Sigmoid colon (tissue), 7 donors: ENCODE data around the gene CEP85L. TPM values are rescaled to one million over a fixed set of nuclear protein-coding genes. Genes with fewer than 3 reads are reported as not detected.

ENCODE experiments used
- DNase-seq: peaks from one replicate; pipeline ENCODE4 v3.0.0-alpha.2; 2019
- H3K27ac ChIP-seq, 4 donors: fragments of 200-600 bp; sonication (generic); one replicate each; pipeline ENCODE4 v1.5.1; 2016 to 2019; ENCODE audit warnings: mild to moderate bottlenecking in 1 of 4
- H3K27me3 ChIP-seq, 3 donors: fragments of 200-600 bp; sonication (generic); one replicate each; pipeline ENCODE4 v1.5.1; 2019; ENCODE audit warnings: mild to moderate bottlenecking in 1 of 3
- H3K36me3 ChIP-seq, 4 donors: fragments of 200-600 bp; sonication (generic); one replicate each; pipeline ENCODE4 v1.5.1; 2016 to 2019
- H3K4me1 ChIP-seq, 4 donors: fragments of 200-600 bp; sonication (generic); one replicate each; pipeline ENCODE4 v1.5.1; 2017 to 2019
- H3K4me3 ChIP-seq, 4 donors: fragments of 200-600 bp; sonication (generic); one replicate each; pipeline ENCODE4 v1.5.1; 2017 to 2019; ENCODE audit warnings: mild to moderate bottlenecking in 2 of 4, moderate library complexity in 1 of 4
- H3K9me3 ChIP-seq, 4 donors: fragments of 200-600 bp in 3 of 4; sonication (generic) in 3 of 4; one replicate each; pipeline versions ENCODE4 v1.5.1 to v1.6.1; 2013 to 2019
- CTCF ChIP-seq, 4 experiments: fragments of 450-650 bp in 3 of 4; fragments of 200-600 bp in 1 of 4; IDR thresholded peaks; one replicate each; pipeline ENCODE4 v1.5.1; 2016 to 2019; ENCODE audit warnings: antibody characterized with exemption in 4 of 4, mild to moderate bottlenecking in 3 of 4, moderate library complexity in 2 of 4
- EP300 ChIP-seq, 4 donors: sonication (generic); formaldehyde crosslinking; IDR thresholded peaks; one replicate each; pipeline ENCODE4 v1.6.1; 2017; ENCODE audit warnings: antibody characterized with exemption in 4 of 4
- POLR2A ChIP-seq, 2 donors: fragments of 450-650 bp; IDR thresholded peaks; one replicate each; pipeline ENCODE4 v1.6.1; 2016; ENCODE audit warnings: antibody characterized with exemption in 2 of 2, mild to moderate bottlenecking in 2 of 2, moderate library complexity in 2 of 2
- POLR2AphosphoS5 ChIP-seq, 4 donors: sonication (generic); formaldehyde crosslinking; IDR thresholded peaks; one replicate each; pipeline ENCODE4 v1.6.1; 2017; ENCODE audit warnings: antibody characterized with exemption in 4 of 4
- WGBS, 2 donors: extraction: QIAGEN DNeasy Blood & Tissue Kit; methylation state at CpG; one replicate each; pipeline ENCODE4 v1.1.7; 2013; 5-methylcytosine and 5-hydroxymethylcytosine counted together
- intact Hi-C: fragments of 100-400 bp; cut with DNase I; formaldehyde crosslinking; loops from one replicate; pipeline ENCODE4 v1.15.1; 2023
- polyA plus RNA-seq, 3 donors: library from polyadenylated mRNA; stranded (reverse); fragments of 200-250 nt; gene quantifications; one replicate each; pipeline ENCODE4 v1.2.3, GENCODE V29; 2013
- total RNA-seq, 4 donors: library from RNA; depleted of rRNA; stranded (reverse); fragments of >200 nt; gene quantifications; one replicate each; pipeline ENCODE4 v1.1.0, GENCODE V29; 2016
- donor health status: healthy with polysubstance abuse.
- donor health status: Bipolar disorder and iron deficiency.
- donor health status: healthy.

Gene CEP85L
- total and polyA plus RNA-seq, 7 donors: 0.23 to 17.4 (median 12.8) TPM

- TF ChIP-seq POLR2A (IDR thresholded peaks at IDR 0.05) (no peak), CTCF (IDR thresholded peaks at IDR 0.05) (no peak), EP300 (IDR thresholded peaks at IDR 0.05) (no peak), POLR2AphosphoS5 (IDR thresholded peaks at IDR 0.05) (no peak)
- intact Hi-C loops: no loop called here
- no peak for DNase-seq
- Histone ChIP-seq H3K27me3 (no peaks in the 10 kb centered on the region), H3K9me3 (no peaks in the 10 kb centered on the region), H3K4me1 (no peaks in the 10 kb centered on the region), H3K4me3 (no peak overlapping the region), H3K27ac (no peak overlapping the region), H3K36me3 (no peaks in the 10 kb centered on the region)
- WGBS, 2 donors: 75 to 80% methylated on average over 1 of the region's 1 CpG
Observed at GRCh38 chr6:118679327-118679901, 28.0 kb upstream of the CEP85L start.

GRCh38 chr6:118678866-118679265 is 27.5 kb upstream of the CEP85L start:
- 93 to 98% methylated on average over 1 of the region's 1 CpG for WGBS, 2 donors
- intact Hi-C loops: no loop called here
- no peaks in the 10 kb centered on the region for H3K9me3 ChIP-seq
- no peaks in the 10 kb centered on the region for H3K4me1 ChIP-seq
- no peak for DNase-seq
- H3K36me3 ChIP-seq: no peaks in the 10 kb centered on the region
- no peak overlapping the region for H3K27ac ChIP-seq
- H3K4me3 ChIP-seq: no peak overlapping the region
- H3K27me3 ChIP-seq: no peaks in the 10 kb centered on the region
- TF ChIP-seq POLR2AphosphoS5 (IDR thresholded peaks at IDR 0.05) (no peak), EP300 (IDR thresholded peaks at IDR 0.05) (no peak), CTCF (IDR thresholded peaks at IDR 0.05) (no peak), POLR2A (IDR thresholded peaks at IDR 0.05) (no peak)

GRCh38 chr6:118677193-118677592 is 25.8 kb upstream of the CEP85L start:
- TF ChIP-seq POLR2A (IDR thresholded peaks at IDR 0.05): no peak
- TF ChIP-seq EP300 (IDR thresholded peaks at IDR 0.05): no peak
- no peak for TF ChIP-seq CTCF (IDR thresholded peaks at IDR 0.05)
- no peak for TF ChIP-seq POLR2AphosphoS5 (IDR thresholded peaks at IDR 0.05)
- H3K27ac ChIP-seq: no peak overlapping the region
- H3K4me3 ChIP-seq: no peak overlapping the region
- WGBS, 2 donors: 66 to 85% methylated on average over 4 of the region's 4 CpGs
- no peaks in the 10 kb centered on the region for H3K27me3 ChIP-seq
- no peaks in the 10 kb centered on the region for H3K36me3 ChIP-seq
- intact Hi-C loops: no loop called here
- no peaks in the 10 kb centered on the region for H3K9me3 ChIP-seq
- no peak for DNase-seq
- no peaks in the 10 kb centered on the region for H3K4me1 ChIP-seq

GRCh38 chr6:118675225-118675624 is 23.8 kb upstream of the CEP85L start:
- intact Hi-C loops: no loop called here
- Histone ChIP-seq H3K9me3 (no peaks in the 10 kb centered on the region), H3K36me3 (no peaks in the 10 kb centered on the region), H3K4me1 (no peaks in the 10 kb centered on the region), H3K4me3 (no peak overlapping the region), H3K27ac (no peak overlapping the region), H3K27me3 (no peaks in the 10 kb centered on the region)
- WGBS, 2 donors: 79 to 91% methylated on average over 1 of the region's 1 CpG
- TF ChIP-seq POLR2AphosphoS5 (IDR thresholded peaks at IDR 0.05) (no peak), POLR2A (IDR thresholded peaks at IDR 0.05) (no peak), CTCF (IDR thresholded peaks at IDR 0.05) (no peak), EP300 (IDR thresholded peaks at IDR 0.05) (no peak)
- no peak for DNase-seq

- WGBS, 2 donors: 93 to 98% methylated on average over 1 of the region's 1 CpG
- intact Hi-C loops: no loop called here
- Histone ChIP-seq H3K9me3 (no peaks in the 10 kb centered on the region), H3K27me3 (no peaks in the 10 kb centered on the region), H3K36me3 (no peaks in the 10 kb centered on the region), H3K4me1 (no peaks in the 10 kb centered on the region), H3K4me3 (no peak overlapping the region), H3K27ac (no peak overlapping the region)
- no peak for DNase-seq
- TF ChIP-seq EP300 (IDR thresholded peaks at IDR 0.05) (no peak), POLR2AphosphoS5 (IDR thresholded peaks at IDR 0.05) (no peak), CTCF (IDR thresholded peaks at IDR 0.05) (no peak), POLR2A (IDR thresholded peaks at IDR 0.05) (no peak)
Observed at GRCh38 chr6:118674772-118675171, 23.4 kb upstream of the CEP85L start.
